Left lung (tissue), 10 donors: Measurements from ENCODE around the gene EBF4. TPM values are rescaled to one million over a fixed set of nuclear protein-coding genes. Genes with fewer than 3 reads are reported as not detected.

Experiments
- ATAC-seq: fragments of 200-7000 bp; cut with Tn5 transposase; one replicate; pipeline ENCODE4 v1.9.1; 2020; ENCODE audit warnings: moderate library complexity
- DNase-seq, 4 donors: peaks; one replicate each; pipeline ENCODE4 v3.0.0-alpha.2; 2013 to 2020
- H3K27ac ChIP-seq, 2 donors: fragments of 200-600 bp; sonication (generic) in 1 of 2; one replicate each; pipeline versions ENCODE4 v1.5.0 to v1.8.0; 2020 to 2021
- H3K27me3 ChIP-seq, 2 donors: fragments of 200-600 bp; sonication (generic) in 1 of 2; one replicate each; pipeline versions ENCODE4 v1.5.0 to v1.8.0; 2020 to 2021
- H3K36me3 ChIP-seq, 2 donors: fragments of 200-600 bp; sonication (generic) in 1 of 2; one replicate each; pipeline versions ENCODE4 v1.5.0 to v1.8.0; 2020 to 2021
- H3K4me1 ChIP-seq, 2 donors: fragments of 200-600 bp; one replicate each; pipeline ENCODE4 v1.8.0; 2021
- H3K4me3 ChIP-seq, 2 donors: fragments of 200-600 bp; sonication (generic) in 1 of 2; one replicate each; pipeline versions ENCODE4 v1.5.0 to v1.8.0; 2020 to 2021; ENCODE audit warnings: mild to moderate bottlenecking in 1 of 2
- H3K9me3 ChIP-seq, 2 donors: fragments of 200-600 bp; sonication (generic) in 1 of 2; one replicate each; pipeline versions ENCODE4 v1.5.0 to v1.8.0; 2020 to 2021
- intact Hi-C, 2 donors: fragments of 100-400 bp; cut with DNase I; formaldehyde crosslinking; loops; one replicate each; pipeline versions ENCODE4 v1.11.2 to v1.14.2; 2022
- polyA plus RNA-seq, 6 donors: library from polyadenylated mRNA; unstranded; fragments of 120-200 nt; gene quantifications; one replicate each; pipeline ENCODE4 v1.2.1, GENCODE V29; 2013; ENCODE audit not compliant: insufficient read length in 6 of 6
- total RNA-seq, 2 donors: library from RNA; stranded (reverse); fragmentation: NEBNext Ultra II Directional; extraction: Animal tissue kit (Norgen Biotek cat#: 25700); gene quantifications; one replicate each; pipeline ENCODE4 v1.2.1, GENCODE V29; 2021
- TF ChIP-seq, protein P1 (sequence below), 2 donors: fragments of 200-600 bp; sonication (generic) in 1 of 2; IDR thresholded peaks; one replicate each; pipeline versions ENCODE4 v1.5.0 to v1.8.0; 2021; ENCODE audit warnings: antibody characterized with exemption in 2 of 2
- donor health status: DM: no; HTN: yes; CAD: no.
- donor health status: DM: no; HTN: no; CAD: no.

EBF4 gene
- total and polyA plus RNA-seq, 8 donors = 10.0 to 55.9 (median 40.0) TPM

DNA sequence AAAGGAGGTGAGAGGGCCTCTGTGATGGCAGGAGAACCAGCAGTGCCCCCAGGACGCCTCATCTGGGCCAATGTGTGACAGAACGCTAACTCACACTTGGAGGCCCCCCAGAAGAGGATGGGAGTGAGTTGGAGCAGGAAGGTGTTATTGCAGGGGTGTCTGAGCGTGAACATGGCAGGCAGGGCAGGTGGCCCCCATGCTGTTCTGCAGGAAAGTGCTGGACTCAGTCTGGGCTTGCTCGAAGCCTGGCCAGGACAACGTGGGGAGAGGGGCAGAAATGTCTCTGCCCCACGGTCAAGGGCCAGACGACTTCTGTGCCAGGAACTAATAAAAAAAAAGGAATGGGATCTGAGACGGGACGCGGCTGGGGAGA, 931 bp upstream of the EBF4 start:
- DNase-seq (no peak), ATAC-seq (no peak)
- TF ChIP-seq, protein P1, sequence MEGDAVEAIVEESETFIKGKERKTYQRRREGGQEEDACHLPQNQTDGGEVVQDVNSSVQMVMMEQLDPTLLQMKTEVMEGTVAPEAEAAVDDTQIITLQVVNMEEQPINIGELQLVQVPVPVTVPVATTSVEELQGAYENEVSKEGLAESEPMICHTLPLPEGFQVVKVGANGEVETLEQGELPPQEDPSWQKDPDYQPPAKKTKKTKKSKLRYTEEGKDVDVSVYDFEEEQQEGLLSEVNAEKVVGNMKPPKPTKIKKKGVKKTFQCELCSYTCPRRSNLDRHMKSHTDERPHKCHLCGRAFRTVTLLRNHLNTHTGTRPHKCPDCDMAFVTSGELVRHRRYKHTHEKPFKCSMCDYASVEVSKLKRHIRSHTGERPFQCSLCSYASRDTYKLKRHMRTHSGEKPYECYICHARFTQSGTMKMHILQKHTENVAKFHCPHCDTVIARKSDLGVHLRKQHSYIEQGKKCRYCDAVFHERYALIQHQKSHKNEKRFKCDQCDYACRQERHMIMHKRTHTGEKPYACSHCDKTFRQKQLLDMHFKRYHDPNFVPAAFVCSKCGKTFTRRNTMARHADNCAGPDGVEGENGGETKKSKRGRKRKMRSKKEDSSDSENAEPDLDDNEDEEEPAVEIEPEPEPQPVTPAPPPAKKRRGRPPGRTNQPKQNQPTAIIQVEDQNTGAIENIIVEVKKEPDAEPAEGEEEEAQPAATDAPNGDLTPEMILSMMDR (IDR thresholded peaks at IDR 0.05) = no peak
- Histone ChIP-seq H3K4me1 (peaks cover 4 to 23% of the 10 kb centered on the region in 2 donors), H3K36me3 (no peaks in the 10 kb centered on the region), H3K27ac (peak overlapping the region in 1 of 2 donors; percentile 70), H3K9me3 (no peaks in the 10 kb centered on the region), H3K27me3 (peaks cover 26 to 93% of the 10 kb centered on the region in 2 donors), H3K4me3 (peak overlapping the region; percentile 44)
- intact Hi-C loops = no loop called here

DNA sequence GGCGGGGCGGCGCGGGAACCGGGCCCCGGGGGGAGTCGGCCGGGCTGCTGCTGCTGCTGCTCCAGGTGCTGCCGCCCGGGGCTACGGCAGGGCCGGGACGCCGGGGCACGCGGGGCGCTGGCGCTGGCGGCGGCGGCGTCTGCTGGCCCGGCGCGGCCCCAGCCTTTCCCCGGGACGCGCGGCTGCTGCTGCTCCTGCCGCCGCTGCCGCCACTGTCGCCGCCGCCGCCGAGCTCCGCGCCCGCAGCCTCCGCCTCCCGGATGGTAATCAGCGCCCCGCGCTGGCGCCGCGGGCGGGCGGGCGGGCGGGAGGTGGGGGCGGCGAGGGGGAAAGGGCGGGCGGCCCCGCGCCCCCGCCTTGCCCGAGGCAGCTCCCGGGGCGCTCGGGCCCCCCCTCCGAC, 306 bp downstream of the EBF4 start:
- ATAC-seq (no peak), DNase-seq (peak in 1 of 4 donors; percentile 71)
- Histone ChIP-seq H3K9me3 (no peaks in the 10 kb centered on the region), H3K27me3 (peaks cover 19 to 89% of the 10 kb centered on the region in 2 donors), H3K27ac (no peak overlapping the region), H3K4me3 (peak overlapping the region in 1 of 2 donors; percentile 41), H3K4me1 (peaks cover 4 to 20% of the 10 kb centered on the region in 2 donors), H3K36me3 (no peaks in the 10 kb centered on the region)
- TF ChIP-seq, protein P1 (IDR thresholded peaks at IDR 0.05) = no peak
- intact Hi-C loops = no loop called here

DNA sequence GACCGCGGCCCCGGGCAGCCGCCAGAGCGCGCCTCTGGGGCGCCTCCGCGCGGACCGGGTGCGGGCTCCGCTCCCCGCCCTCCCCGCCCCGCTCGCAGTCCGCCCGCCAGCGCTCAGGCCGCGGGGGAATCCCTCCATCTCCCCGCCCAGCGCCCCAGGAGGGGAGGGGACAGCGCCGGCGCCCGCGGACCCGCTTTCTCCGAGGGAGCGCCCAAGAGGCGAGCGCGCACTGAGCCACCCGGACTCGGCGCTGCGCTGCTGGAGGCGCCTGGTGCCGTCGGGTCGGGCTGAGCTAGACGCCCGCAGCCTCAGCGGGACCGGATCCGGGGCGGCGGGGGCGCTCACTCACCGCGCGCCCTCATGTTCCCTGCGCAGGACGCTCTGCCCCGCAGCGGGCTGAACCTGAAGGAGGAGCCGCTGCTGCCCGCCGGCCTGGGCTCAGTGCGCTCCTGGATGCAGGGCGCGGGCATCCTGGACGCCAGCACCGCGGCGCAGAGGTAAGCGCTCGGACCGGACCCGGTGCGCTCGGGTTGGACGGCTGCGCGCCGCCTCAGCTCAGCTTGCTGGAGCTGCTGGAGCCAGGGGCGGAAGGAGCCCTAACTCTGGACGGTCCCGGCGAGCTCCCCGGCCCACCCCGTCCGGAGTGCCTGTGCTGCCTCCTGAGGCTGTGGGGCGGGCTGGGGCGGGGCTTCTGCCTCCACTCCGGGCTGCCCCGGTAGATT, 867 bp downstream of the EBF4 start:
- Histone ChIP-seq H3K36me3 (no peaks in the 10 kb centered on the region), H3K27me3 (peaks cover 19 to 85% of the 10 kb centered on the region in 2 donors), H3K27ac (peak overlapping the region in 1 of 2 donors; percentile 33), H3K9me3 (no peaks in the 10 kb centered on the region), H3K4me3 (peak overlapping the region; percentile 19 to 41), H3K4me1 (peaks cover 4 to 16% of the 10 kb centered on the region in 2 donors)
- DNase-seq (peak in 2 of 4 donors; percentile 66 to 81), ATAC-seq (peak; percentile 49)
- intact Hi-C loops = no loop called here
- TF ChIP-seq, protein P1 (IDR thresholded peaks at IDR 0.05) = no peak

DNA sequence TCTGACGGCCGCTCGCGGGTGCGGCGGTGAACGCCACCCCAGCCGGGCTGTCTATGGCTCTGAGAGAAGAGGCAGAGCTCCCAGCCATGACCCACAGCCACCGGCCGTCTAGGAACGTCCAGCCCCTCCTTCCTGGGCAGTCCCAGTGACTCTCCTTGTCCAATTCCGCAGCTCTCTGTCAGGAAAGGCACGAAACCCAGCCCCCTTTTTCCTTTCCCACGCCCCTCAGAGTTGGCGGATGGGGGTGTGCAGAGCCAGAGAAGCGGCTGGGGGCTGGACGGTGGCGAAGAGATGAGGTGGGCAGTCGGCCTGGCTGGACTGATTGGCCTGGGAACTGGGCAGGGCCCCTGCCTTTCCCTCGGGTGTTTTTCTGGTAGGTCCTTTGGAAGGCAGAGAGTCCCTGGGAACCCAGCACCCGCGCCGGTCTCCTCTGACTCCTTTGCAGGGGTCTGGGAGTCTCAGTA, 1.5 kb downstream of the EBF4 start:
- H3K36me3 ChIP-seq = no peaks in the 10 kb centered on the region
- peaks cover 4 to 16% of the 10 kb centered on the region in 2 donors for H3K4me1 ChIP-seq
- TF ChIP-seq, protein P1 (IDR thresholded peaks at IDR 0.05) = no peak
- DNase-seq (peak in 1 of 4 donors; percentile 24), ATAC-seq (no peak)
- no peak overlapping the region for H3K27ac ChIP-seq
- H3K4me3 ChIP-seq = peak overlapping the region; percentile 19 to 41
- intact Hi-C loops = no loop called here
- peaks cover 19 to 79% of the 10 kb centered on the region in 2 donors for H3K27me3 ChIP-seq
- H3K9me3 ChIP-seq = no peaks in the 10 kb centered on the region

DNA sequence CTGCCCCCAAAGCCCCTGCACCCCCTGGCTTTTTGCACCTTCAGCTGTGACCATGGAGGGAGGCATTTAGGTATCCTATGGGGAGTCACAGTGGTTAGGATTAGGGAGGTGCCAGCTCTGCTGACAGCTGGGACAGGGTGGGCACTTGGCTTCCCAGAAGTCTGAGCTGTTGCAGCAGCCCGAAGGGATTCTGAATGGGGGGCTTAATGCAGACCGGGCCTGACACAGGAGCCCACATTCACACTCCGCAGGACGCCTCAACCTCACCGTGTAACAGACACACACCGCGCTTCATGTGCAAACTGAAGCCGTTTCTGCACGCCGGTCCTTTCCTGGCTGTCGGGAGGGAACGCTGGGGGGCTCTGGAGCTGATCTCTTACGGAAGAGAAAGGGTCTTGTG, 1.9 kb downstream of the EBF4 start:
- intact Hi-C loops = no loop called here
- Histone ChIP-seq H3K9me3 (no peaks in the 10 kb centered on the region), H3K27ac (no peak overlapping the region), H3K36me3 (no peaks in the 10 kb centered on the region), H3K4me3 (no peak overlapping the region), H3K4me1 (peaks cover 4 to 16% of the 10 kb centered on the region in 2 donors), H3K27me3 (peaks cover 19 to 75% of the 10 kb centered on the region in 2 donors)
- no peak for ATAC-seq
- no peak for DNase-seq
- TF ChIP-seq, protein P1 (IDR thresholded peaks at IDR 0.05) = no peak
